ENCODE results near the gene RASSF8. TPM values are rescaled to one million over a fixed set of nuclear protein-coding genes. Genes with fewer than 3 reads are reported as not detected.

RASSF8 gene
- total RNA-seq, 1 donor from 2014 or later, result 29.6 TPM

GRCh38 chr12:25934456-25934855, 24.0 kb upstream of the RASSF8 start:
- TF ChIP-seq CTCF (conservative IDR thresholded peaks at IDR 0.05; ENCODE audit: low read depth, low read length), result no peak
- DNase-seq (ENCODE audit: low read depth), result no peak
- no peak overlapping the region for H3K4me3 ChIP-seq (ENCODE audit: low read depth, low read length)

- TF ChIP-seq CTCF (conservative IDR thresholded peaks at IDR 0.05; ENCODE audit: low read depth, low read length), result no peak
- no peak overlapping the region for H3K4me3 ChIP-seq (ENCODE audit: low read depth, low read length)
- no peak for DNase-seq (ENCODE audit: low read depth)
These were observed 22.9 kb upstream of the RASSF8 start for GRCh38 chr12:25935355-25936144.

GRCh38 chr12:25937096-25937495, 21.4 kb upstream of the RASSF8 start:
- TF ChIP-seq CTCF (conservative IDR thresholded peaks at IDR 0.05; ENCODE audit: low read depth, low read length), result no peak
- no peak overlapping the region for H3K4me3 ChIP-seq (ENCODE audit: low read depth, low read length)
- no peak for DNase-seq (ENCODE audit: low read depth)

- H3K4me3 ChIP-seq (ENCODE audit: low read depth, low read length), result no peak overlapping the region
- DNase-seq (ENCODE audit: low read depth), result no peak
- TF ChIP-seq CTCF (conservative IDR thresholded peaks at IDR 0.05; ENCODE audit: low read depth, low read length), result no peak
These were observed 19.9 kb upstream of the RASSF8 start for GRCh38 chr12:25938581-25938980.

- DNase-seq (ENCODE audit: low read depth), result no peak
- no peak for TF ChIP-seq CTCF (conservative IDR thresholded peaks at IDR 0.05; ENCODE audit: low read depth, low read length)
- H3K4me3 ChIP-seq (ENCODE audit: low read depth, low read length), result no peak overlapping the region
These were observed 18.9 kb upstream of the RASSF8 start for GRCh38 chr12:25939606-25940005.

- H3K4me3 ChIP-seq (ENCODE audit: low read depth, low read length), result no peak overlapping the region
- no peak for TF ChIP-seq CTCF (conservative IDR thresholded peaks at IDR 0.05; ENCODE audit: low read depth, low read length)
- no peak for DNase-seq (ENCODE audit: low read depth)
These were observed 17.6 kb upstream of the RASSF8 start for GRCh38 chr12:25940886-25941285.

- no peak for DNase-seq (ENCODE audit: low read depth)
- no peak overlapping the region for H3K4me3 ChIP-seq (ENCODE audit: low read depth, low read length)
- no peak for TF ChIP-seq CTCF (conservative IDR thresholded peaks at IDR 0.05; ENCODE audit: low read depth, low read length)
These were observed 15.8 kb upstream of the RASSF8 start for GRCh38 chr12:25942709-25943108.
